Mesenchymal stem cell (in vitro differentiated cells and primary cell): ENCODE data around the gene HMMR.

Source experiments
- DNase-seq: peaks from one replicate; pipeline ENCODE4 v3.0.0-alpha.2; 2013
- H2AFZ ChIP-seq: one replicate; pipeline ENCODE4 v1.6.1; 2013; ENCODE audit warnings: low read depth, mild to moderate bottlenecking, control low read depth, inconsistent platforms, low read length, moderate library complexity
- H2AK5ac ChIP-seq: 2 replicates; pipeline ENCODE4 v1.6.1; 2013; ENCODE audit warnings: low read length, moderate library complexity, mild to moderate bottlenecking, inconsistent platforms; ENCODE audit not compliant: severe bottlenecking
- H2BK120ac ChIP-seq: one replicate; pipeline ENCODE4 v1.6.1; 2013; ENCODE audit warnings: low read depth, mild to moderate bottlenecking, inconsistent platforms, low read length, moderate library complexity
- H2BK12ac ChIP-seq, 2 experiments: one replicate each; pipeline ENCODE4 v1.6.1; 2013; ENCODE audit warnings: inconsistent platforms in 2 of 2, low read length in 2 of 2, mild to moderate bottlenecking in 2 of 2, moderate library complexity in 2 of 2, control low read depth in 1 of 2
- H2BK15ac ChIP-seq: one replicate; pipeline ENCODE4 v1.6.1; 2013; ENCODE audit warnings: mild to moderate bottlenecking, low read depth, inconsistent platforms; ENCODE audit not compliant: poor library complexity, severe bottlenecking
- H2BK5ac ChIP-seq: 2 replicates; pipeline ENCODE4 v1.6.1; 2013; ENCODE audit warnings: low read depth, mild to moderate bottlenecking, low read length, control low read depth, inconsistent platforms; ENCODE audit not compliant: poor library complexity, severe bottlenecking
- H3K14ac ChIP-seq, 2 experiments: one replicate each; pipeline ENCODE4 v1.6.1; 2013; ENCODE audit warnings: inconsistent platforms in 2 of 2, low read length in 2 of 2, control low read depth in 1 of 2, mild to moderate bottlenecking in 1 of 2, moderate library complexity in 1 of 2
- H3K18ac ChIP-seq, 2 experiments: one replicate each; pipeline ENCODE4 v1.6.1; 2013; ENCODE audit warnings: inconsistent platforms in 2 of 2, low read length in 2 of 2, control low read depth in 1 of 2, low read depth in 1 of 2, mild to moderate bottlenecking in 1 of 2
- H3K23ac ChIP-seq, 2 experiments: one replicate each; pipeline ENCODE4 v1.6.1; 2013; ENCODE audit warnings: inconsistent platforms in 2 of 2, low read length in 2 of 2, mild to moderate bottlenecking in 2 of 2, moderate library complexity in 2 of 2, control low read depth in 1 of 2
- H3K27ac ChIP-seq: 2 replicates; pipeline ENCODE4 v1.5.1; 2013; ENCODE audit warnings: mild to moderate bottlenecking, moderate library complexity, low read length, control low read depth, inconsistent platforms; ENCODE audit not compliant: poor library complexity, severe bottlenecking
- H3K27me3 ChIP-seq, 2 experiments: 2 replicates each; pipeline versions ENCODE4 v1.6.1 to v1.7.0; 2013; ENCODE audit warnings: low read length in 2 of 2, mild to moderate bottlenecking in 2 of 2, moderate library complexity in 2 of 2, control low read depth in 1 of 2, inconsistent platforms in 1 of 2; ENCODE audit not compliant: control insufficient read depth in 1 of 2, insufficient read depth in 1 of 2
- H3K36me3 ChIP-seq, 2 experiments: 2 replicates each; pipeline versions ENCODE4 v1.6.1 to v1.7.0; 2013; ENCODE audit warnings: low read length in 2 of 2, control low read depth in 1 of 2, inconsistent platforms in 1 of 2, low read depth in 1 of 2, mild to moderate bottlenecking in 1 of 2; ENCODE audit not compliant: insufficient read depth in 2 of 2, control insufficient read depth in 1 of 2
- H3K4ac ChIP-seq, 2 experiments: one replicate each; pipeline ENCODE4 v1.6.1; 2013; ENCODE audit warnings: inconsistent platforms in 2 of 2, low read length in 2 of 2, mild to moderate bottlenecking in 2 of 2, moderate library complexity in 2 of 2, control low read depth in 1 of 2, low read depth in 1 of 2
- H3K4me1 ChIP-seq: 2 replicates; pipeline ENCODE4 v1.6.1; 2013; ENCODE audit warnings: low read depth, low read length, control low read depth; ENCODE audit not compliant: control insufficient read depth, insufficient read depth
- H3K4me2 ChIP-seq: 2 replicates; pipeline ENCODE4 v1.6.1; 2013; ENCODE audit warnings: low read length, mild to moderate bottlenecking, inconsistent platforms; ENCODE audit not compliant: poor library complexity, severe bottlenecking
- H3K4me3 ChIP-seq, 2 experiments: 2 replicates each; pipeline versions ENCODE4 v1.5.1 to v1.7.0; 2013; ENCODE audit warnings: low read length in 2 of 2, mild to moderate bottlenecking in 2 of 2, control low read depth in 1 of 2, low read depth in 1 of 2; ENCODE audit not compliant: insufficient read depth in 1 of 2
- H3K79me1 ChIP-seq: replicated peaks from 2 replicates; pipeline ENCODE4 v1.6.1; 2013; ENCODE audit warnings: mild to moderate bottlenecking, control low read depth, low read length, inconsistent platforms; ENCODE audit not compliant: poor library complexity, severe bottlenecking
- H3K9ac ChIP-seq: 2 replicates; pipeline ENCODE4 v1.7.0; 2013; ENCODE audit warnings: mild to moderate bottlenecking, low read length, moderate library complexity
- H3K9me3 ChIP-seq: 2 replicates; pipeline ENCODE4 v1.7.0; 2013; ENCODE audit warnings: mild to moderate bottlenecking, low read length; ENCODE audit not compliant: control insufficient read depth
- H4K8ac ChIP-seq: one replicate; pipeline ENCODE4 v1.6.1; 2013; ENCODE audit warnings: inconsistent platforms, mild to moderate bottlenecking, low read length, moderate library complexity
- H4K91ac ChIP-seq: one replicate; pipeline ENCODE4 v1.6.1; 2013; ENCODE audit warnings: mild to moderate bottlenecking, low read length, inconsistent platforms
- WGBS: methylation state at CpG from one replicate; pipeline ENCODE4 v1.1.7; 2013; ENCODE audit warnings: mixed read lengths; 5-methylcytosine and 5-hydroxymethylcytosine counted together

Gene HMMR

DNA sequence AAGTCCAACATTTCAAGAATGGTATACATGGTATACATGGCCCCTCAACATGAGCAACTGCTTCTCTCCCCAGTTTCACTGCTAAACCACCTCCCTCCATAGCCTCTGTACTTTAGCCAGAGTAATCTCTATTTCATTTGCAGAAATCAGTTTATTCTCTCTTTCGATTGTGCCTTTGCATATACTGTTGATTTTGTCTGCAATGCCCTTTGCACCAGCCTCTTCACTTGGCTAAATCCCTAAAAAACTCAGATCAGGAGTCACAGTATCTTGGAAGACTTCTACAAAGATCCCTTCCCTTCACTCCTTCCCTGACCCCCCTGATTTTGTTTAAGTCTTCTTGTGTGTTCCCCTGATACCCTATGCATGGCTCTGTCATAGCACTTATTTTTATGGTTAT, 27.9 kb upstream of the HMMR start:
- Histone ChIP-seq H2AFZ (no peak overlapping the region), H3K4me2 (no peak overlapping the region)

DNA sequence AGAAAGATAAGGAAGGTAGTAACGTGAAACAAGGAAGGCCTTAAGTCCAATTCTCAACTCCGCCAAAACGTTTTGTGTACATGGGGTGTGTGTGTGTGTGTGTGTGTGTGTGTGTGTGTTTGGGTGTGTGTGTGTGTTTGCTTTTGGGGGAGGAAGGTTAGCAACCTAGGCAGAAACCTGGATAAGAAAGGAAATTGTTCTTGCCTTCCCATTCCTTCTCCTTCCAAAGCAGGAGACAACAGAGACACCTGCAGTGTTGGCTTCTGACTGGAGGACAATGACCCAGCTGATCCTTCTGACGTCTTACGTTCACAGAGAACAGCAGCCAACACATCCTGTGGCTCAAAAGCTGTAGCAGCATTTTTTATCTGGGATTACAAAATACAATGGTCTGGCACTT, 27.2 kb upstream of the HMMR start:
- no peaks in the 10 kb centered on the region for H3K36me3 ChIP-seq
- H3K4me1 ChIP-seq = no peaks in the 10 kb centered on the region

More for the DNA sequence above, 27.9 kb upstream of the HMMR start:
- no peaks in the 10 kb centered on the region for H3K9me3 ChIP-seq
- no peaks in the 10 kb centered on the region for H3K27me3 ChIP-seq
- H2BK12ac ChIP-seq = no peak overlapping the region
- H4K91ac ChIP-seq = no peak overlapping the region
- DNase-seq = no peak
- no peaks in the 10 kb centered on the region for H3K79me1 ChIP-seq
- no peak overlapping the region for H3K4me3 ChIP-seq
- no peak overlapping the region for H3K27ac ChIP-seq
- H3K9ac ChIP-seq = no peak overlapping the region
- H2AK5ac ChIP-seq = no peak overlapping the region
- H3K18ac ChIP-seq = no peak overlapping the region
- no peak overlapping the region for H2BK120ac ChIP-seq
- no peak overlapping the region for H4K8ac ChIP-seq
- 86% methylated on average over 1 of the region's 1 CpG for WGBS
- no peak overlapping the region for H3K23ac ChIP-seq
- no peak overlapping the region for H2BK15ac ChIP-seq
- H3K4ac ChIP-seq = no peak overlapping the region
- H3K36me3 ChIP-seq = no peaks in the 10 kb centered on the region
- H2BK5ac ChIP-seq = no peak overlapping the region
- H3K14ac ChIP-seq = no peak overlapping the region
- no peaks in the 10 kb centered on the region for H3K4me1 ChIP-seq

DNA sequence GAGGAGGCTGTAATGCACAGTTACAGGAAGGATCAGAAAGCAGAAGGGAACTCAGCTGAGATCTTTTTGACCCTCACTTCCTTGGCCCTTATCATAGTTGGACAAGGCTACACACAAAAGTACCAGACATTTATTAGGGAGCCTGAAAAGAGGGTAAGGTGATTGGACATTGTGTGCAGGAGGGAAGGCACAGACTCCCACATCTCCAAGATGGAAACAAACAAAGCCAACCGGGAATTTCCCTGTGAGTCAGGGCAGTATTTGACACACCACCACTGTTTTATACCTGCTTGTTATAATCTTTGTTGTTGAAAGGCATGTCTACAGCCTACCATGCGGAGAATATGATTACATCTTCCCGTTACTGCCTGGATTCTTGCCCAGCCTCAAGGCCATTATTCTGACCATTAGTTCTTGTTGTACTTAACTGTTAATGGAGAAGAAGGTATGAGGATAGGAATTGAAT, 26.0 kb upstream of the HMMR start:
- H3K4me3 ChIP-seq = no peak overlapping the region
- no peak overlapping the region for H2AK5ac ChIP-seq
- no peak overlapping the region for H3K18ac ChIP-seq
- WGBS = 71% methylated on average over 1 of the region's 3 CpGs
- no peak overlapping the region for H3K27ac ChIP-seq
- H2BK12ac ChIP-seq = no peak overlapping the region
- H4K91ac ChIP-seq = no peak overlapping the region
- DNase-seq = peak; percentile 41
- H2AFZ ChIP-seq = no peak overlapping the region
- no peak overlapping the region for H3K4ac ChIP-seq
- H2BK15ac ChIP-seq = no peak overlapping the region
- no peak overlapping the region for H4K8ac ChIP-seq
- H3K14ac ChIP-seq = no peak overlapping the region
- no peaks in the 10 kb centered on the region for H3K9me3 ChIP-seq
- H3K79me1 ChIP-seq = no peaks in the 10 kb centered on the region
- peaks cover 0 to 6% of the 10 kb centered on the region in 2 experiments for H3K36me3 ChIP-seq
- H3K27me3 ChIP-seq = no peaks in the 10 kb centered on the region
- no peak overlapping the region for H3K23ac ChIP-seq
- no peak overlapping the region for H2BK5ac ChIP-seq
- H3K4me2 ChIP-seq = no peak overlapping the region
- no peak overlapping the region for H3K9ac ChIP-seq
- H3K4me1 ChIP-seq = no peaks in the 10 kb centered on the region
- H2BK120ac ChIP-seq = no peak overlapping the region

More for the DNA sequence above, 27.2 kb upstream of the HMMR start:
- H3K18ac ChIP-seq = no peak overlapping the region
- no peak overlapping the region for H3K14ac ChIP-seq
- H2BK15ac ChIP-seq = no peak overlapping the region
- H2BK120ac ChIP-seq = no peak overlapping the region
- H3K9me3 ChIP-seq = no peaks in the 10 kb centered on the region
- H2BK5ac ChIP-seq = no peak overlapping the region
- no peaks in the 10 kb centered on the region for H3K27me3 ChIP-seq
- no peak overlapping the region for H3K4me2 ChIP-seq
- H3K4me3 ChIP-seq = no peak overlapping the region
- no peaks in the 10 kb centered on the region for H3K79me1 ChIP-seq
- no peak overlapping the region for H3K27ac ChIP-seq
- no peak for DNase-seq
- no peak overlapping the region for H2BK12ac ChIP-seq
- H3K23ac ChIP-seq = no peak overlapping the region
- H2AK5ac ChIP-seq = no peak overlapping the region
- H4K91ac ChIP-seq = no peak overlapping the region
- no peak overlapping the region for H4K8ac ChIP-seq
- WGBS = 85% methylated on average over 5 of the region's 5 CpGs
- no peak overlapping the region for H3K4ac ChIP-seq
- H2AFZ ChIP-seq = no peak overlapping the region
- H3K9ac ChIP-seq = no peak overlapping the region

DNA sequence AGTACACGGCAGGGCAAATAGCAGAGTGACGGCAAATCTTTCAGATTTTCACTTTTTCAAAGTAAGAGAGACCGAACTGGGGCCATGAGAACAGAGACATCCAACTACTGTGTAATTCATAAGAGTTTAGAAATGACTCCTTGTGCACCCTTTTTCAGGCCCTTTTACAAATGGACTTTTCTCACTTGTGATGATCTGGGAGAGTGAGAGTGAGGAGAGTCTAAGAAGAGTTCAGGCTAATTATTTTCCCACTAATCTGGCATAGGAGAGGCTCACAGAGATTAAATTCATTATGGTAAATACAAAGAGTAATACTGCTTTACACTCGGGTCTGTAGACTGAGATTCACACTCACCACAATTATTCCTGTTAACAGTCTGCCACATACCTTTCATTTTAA, 23.9 kb upstream of the HMMR start:
- Histone ChIP-seq H2BK5ac (no peak overlapping the region), H4K91ac (no peak overlapping the region), H3K4me1 (no peaks in the 10 kb centered on the region), H2AFZ (no peak overlapping the region), H3K4ac (no peak overlapping the region), H3K79me1 (no peaks in the 10 kb centered on the region), H4K8ac (no peak overlapping the region), H2BK12ac (no peak overlapping the region), H2BK120ac (no peak overlapping the region), H3K27ac (peak overlapping the region; percentile 56), H3K23ac (no peak overlapping the region), H2BK15ac (no peak overlapping the region), H3K18ac (no peak overlapping the region), H3K4me3 (no peak overlapping the region), H3K4me2 (peak overlapping the region; percentile 69), H3K36me3 (peaks cover 0 to 27% of the 10 kb centered on the region in 2 experiments), H3K9me3 (no peaks in the 10 kb centered on the region), H3K9ac (peak overlapping the region; percentile 99), H2AK5ac (peak overlapping the region; percentile 93), H3K27me3 (no peaks in the 10 kb centered on the region), H3K14ac (no peak overlapping the region)
- 86% methylated on average over 3 of the region's 4 CpGs for WGBS
- DNase-seq = no peak
